ENCODE measurements around the gene LGALSL. TPM values are rescaled to one million over a fixed set of nuclear protein-coding genes. Genes with fewer than 3 reads are reported as not detected.

Gene LGALSL
- total and polyA plus RNA-seq, 8 donors, result 4.1 to 19.5 (median 8.1) TPM

- H3K9me3 ChIP-seq, result no peaks in the 10 kb centered on the region
- H3K27me3 ChIP-seq, result no peaks in the 10 kb centered on the region
- DNase-seq, result no peak
- TF ChIP-seq CTCF (IDR thresholded peaks at IDR 0.05), result no peak
- no peak for TF ChIP-seq EP300 (IDR thresholded peaks at IDR 0.05)
- no peak for TF ChIP-seq POLR2A (IDR thresholded peaks at IDR 0.05)
- no peak for TF ChIP-seq POLR2AphosphoS5 (IDR thresholded peaks at IDR 0.05)
- intact Hi-C loops (cut with DNase I; ENCODE audit: low total_unique reads), result no loop called here
- WGBS, 5 donors, result 62 to 80% (median 70%) methylated on average over 2 of the region's 2 CpGs
- H3K4me3 ChIP-seq, result no peak overlapping the region
- peaks cover 0 to under 1% (median 0%) of the 10 kb centered on the region in 4 donors for H3K36me3 ChIP-seq
- peaks cover 12 to 38% (median 28%) of the 10 kb centered on the region in 4 donors for H3K4me1 ChIP-seq
- no peak overlapping the region for H3K27ac ChIP-seq
These were observed 2.9 kb upstream of the LGALSL start for GRCh38 chr2:64451051-64451450.

- WGBS, 5 donors, result 3 to 21% (median 4%) methylated on average over 15 to 102 of the region's 103 CpGs
- intact Hi-C loops (cut with DNase I; ENCODE audit: low total_unique reads), result no loop called here
- peak; percentile 65 to 88 for DNase-seq
- H3K4me1 ChIP-seq, result peaks cover 10 to 29% (median 21%) of the 10 kb centered on the region in 4 donors
- no peaks in the 10 kb centered on the region for H3K9me3 ChIP-seq
- H3K36me3 ChIP-seq, result peaks cover 7 to 37% (median 31%) of the 10 kb centered on the region in 4 donors
- TF ChIP-seq EP300 (IDR thresholded peaks at IDR 0.05), result no peak
- no peak for TF ChIP-seq CTCF (IDR thresholded peaks at IDR 0.05)
- TF ChIP-seq POLR2A (IDR thresholded peaks at IDR 0.05), result no peak
- no peak for TF ChIP-seq POLR2AphosphoS5 (IDR thresholded peaks at IDR 0.05)
- peak overlapping the region; percentile 91 to 99 (median 92) for H3K27ac ChIP-seq
- H3K4me3 ChIP-seq, result peak overlapping the region; percentile 78 to 86 (median 84)
- H3K27me3 ChIP-seq, result no peaks in the 10 kb centered on the region
These were observed 697 bp downstream of the LGALSL start for GRCh38 chr2:64454386-64455332.

GRCh38 chr2:64455545-64455944 is 1.6 kb downstream of the LGALSL start:
- Histone ChIP-seq H3K27me3 (no peaks in the 10 kb centered on the region), H3K4me3 (peak overlapping the region; percentile 78 to 86 (median 84)), H3K27ac (peak overlapping the region in 3 of 5 donors; percentile 92 to 97 (median 92)), H3K36me3 (peaks cover 7 to 40% (median 32%) of the 10 kb centered on the region in 4 donors), H3K4me1 (peaks cover 10 to 29% (median 21%) of the 10 kb centered on the region in 4 donors), H3K9me3 (no peaks in the 10 kb centered on the region)
- intact Hi-C loops (cut with DNase I; ENCODE audit: low total_unique reads), result no loop called here
- no peak for DNase-seq
- no peak for TF ChIP-seq POLR2AphosphoS5 (IDR thresholded peaks at IDR 0.05)
- no peak for TF ChIP-seq CTCF (IDR thresholded peaks at IDR 0.05)
- TF ChIP-seq EP300 (IDR thresholded peaks at IDR 0.05), result no peak
- TF ChIP-seq POLR2A (IDR thresholded peaks at IDR 0.05), result no peak
- WGBS, 5 donors, result 58 to 80% (median 74%) methylated on average over 2 of the region's 2 CpGs

GRCh38 chr2:64456293-64456692 is 2.3 kb downstream of the LGALSL start:
- intact Hi-C loops (cut with DNase I; ENCODE audit: low total_unique reads), result no loop called here
- no peak overlapping the region for H3K4me3 ChIP-seq

More at GRCh38 chr2:64456293-64456692, 2.3 kb downstream of the LGALSL start:
- Histone ChIP-seq H3K27me3 (no peaks in the 10 kb centered on the region), H3K4me1 (peaks cover 10 to 29% (median 21%) of the 10 kb centered on the region in 4 donors), H3K9me3 (no peaks in the 10 kb centered on the region), H3K36me3 (peaks cover 7 to 40% (median 32%) of the 10 kb centered on the region in 4 donors), H3K27ac (no peak overlapping the region)
- no peak for TF ChIP-seq EP300 (IDR thresholded peaks at IDR 0.05)
- no peak for TF ChIP-seq POLR2AphosphoS5 (IDR thresholded peaks at IDR 0.05)
- no peak for TF ChIP-seq CTCF (IDR thresholded peaks at IDR 0.05)
- TF ChIP-seq POLR2A (IDR thresholded peaks at IDR 0.05), result no peak
- no peak for DNase-seq
- 63 to 80% (median 72%) methylated on average over 6 of the region's 6 CpGs for WGBS, 5 donors

Data from stomach (tissue), 9 donors.